ENCODE data around the gene SYNE1.

The SYNE1 gene

DNA sequence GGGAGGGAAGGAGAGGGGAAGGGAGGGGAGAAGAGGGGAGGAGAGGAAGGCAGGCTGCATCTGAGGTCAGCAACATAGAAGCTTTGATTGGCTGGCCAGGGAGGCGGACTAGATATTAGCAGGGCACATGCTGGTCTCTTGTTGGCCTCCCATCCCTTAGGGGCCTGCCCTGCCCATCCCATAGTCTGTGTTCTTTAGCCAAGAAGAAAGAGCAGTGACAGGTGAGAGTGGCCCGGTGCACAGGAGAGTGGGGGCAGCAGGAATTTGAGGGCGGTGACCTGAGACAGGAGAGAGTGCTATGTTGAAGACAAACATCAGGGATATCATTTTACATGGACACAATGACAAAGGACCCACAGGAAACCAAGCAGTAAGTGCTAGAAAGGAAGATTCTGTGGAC is 413.5 kb downstream of the SYNE1 start:
- Histone ChIP-seq H3K27me3 (ENCODE audit: control insufficient read depth in 5 of 5, insufficient read depth in 4 of 5, low read length in 5 of 5) (no peaks in the 10 kb centered on the region), H3K27ac (ENCODE audit: low read depth, low read length) (no peak overlapping the region), H3K36me3 (ENCODE audit: control insufficient read depth in 5 of 5, insufficient read depth in 5 of 5, low read length in 5 of 5) (peaks cover 41 to 69% (median 57%) of the 10 kb centered on the region in 5 donors), H3K9ac (ENCODE audit: low read length in 5 of 5) (no peak overlapping the region), H3K9me3 (ENCODE audit: control insufficient read depth in 5 of 5, low read length in 5 of 5) (peaks cover 5 to 14% (median 6%) of the 10 kb centered on the region in 5 donors), H3K4me3 (ENCODE audit: low read depth in 1 of 5, low read length in 5 of 5) (no peak overlapping the region), H3K4me1 (ENCODE audit: control insufficient read depth in 5 of 5, insufficient read depth in 5 of 5, low read length in 5 of 5) (no peaks in the 10 kb centered on the region)

DNA sequence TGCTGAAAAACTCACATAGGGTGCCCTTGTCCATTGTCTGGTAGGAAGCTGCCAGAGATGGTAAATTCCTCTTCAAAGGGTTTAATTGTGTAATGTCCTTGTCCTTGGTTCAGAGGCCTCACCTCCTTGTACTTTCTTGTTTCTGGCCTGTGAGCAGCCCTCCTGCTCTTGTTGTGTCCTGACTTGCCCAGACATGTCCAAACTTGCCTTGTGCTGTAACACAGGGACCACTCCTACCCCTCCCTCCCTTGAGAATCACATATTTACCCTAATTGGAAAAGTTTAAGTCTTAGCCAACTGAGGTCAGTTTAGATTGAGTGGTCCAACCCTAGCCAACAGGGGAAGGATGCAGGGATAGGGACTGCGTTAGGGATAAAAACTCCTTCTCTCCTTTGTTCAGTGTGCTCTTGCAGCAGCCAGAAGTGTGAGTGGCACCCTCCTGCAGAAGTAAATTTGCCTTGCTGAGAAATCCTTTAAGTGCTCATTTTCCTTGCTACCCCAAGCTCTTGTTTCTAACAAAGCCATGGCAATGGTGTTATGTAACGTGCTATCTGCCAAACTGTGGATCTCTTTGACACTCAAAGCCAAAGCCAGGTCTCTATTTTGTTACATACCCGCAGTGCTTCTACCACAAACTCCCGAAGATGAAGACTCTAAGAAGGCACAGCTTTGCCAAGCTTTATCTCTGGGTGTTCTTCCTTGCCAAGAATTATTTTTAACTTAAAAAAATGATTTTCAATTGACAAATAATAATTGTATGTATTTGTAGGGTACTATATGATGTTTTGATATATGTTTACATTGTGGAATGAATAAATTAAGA is 415.1 kb downstream of the SYNE1 start:
- H3K27me3 ChIP-seq (ENCODE audit: control insufficient read depth in 5 of 5, insufficient read depth in 4 of 5, low read length in 5 of 5), result no peaks in the 10 kb centered on the region
- H3K36me3 ChIP-seq (ENCODE audit: control insufficient read depth in 5 of 5, insufficient read depth in 5 of 5, low read length in 5 of 5), result peaks cover 49 to 76% (median 63%) of the 10 kb centered on the region in 5 donors
- H3K4me3 ChIP-seq (ENCODE audit: low read depth in 1 of 5, low read length in 5 of 5), result no peak overlapping the region
- H3K9ac ChIP-seq (ENCODE audit: low read length in 5 of 5), result no peak overlapping the region
- no peaks in the 10 kb centered on the region for H3K4me1 ChIP-seq (ENCODE audit: control insufficient read depth in 5 of 5, insufficient read depth in 5 of 5, low read length in 5 of 5)
- no peak overlapping the region for H3K27ac ChIP-seq (ENCODE audit: low read depth, low read length)
- H3K9me3 ChIP-seq (ENCODE audit: control insufficient read depth in 5 of 5, low read length in 5 of 5), result peaks cover 5 to 14% (median 6%) of the 10 kb centered on the region in 5 donors

DNA sequence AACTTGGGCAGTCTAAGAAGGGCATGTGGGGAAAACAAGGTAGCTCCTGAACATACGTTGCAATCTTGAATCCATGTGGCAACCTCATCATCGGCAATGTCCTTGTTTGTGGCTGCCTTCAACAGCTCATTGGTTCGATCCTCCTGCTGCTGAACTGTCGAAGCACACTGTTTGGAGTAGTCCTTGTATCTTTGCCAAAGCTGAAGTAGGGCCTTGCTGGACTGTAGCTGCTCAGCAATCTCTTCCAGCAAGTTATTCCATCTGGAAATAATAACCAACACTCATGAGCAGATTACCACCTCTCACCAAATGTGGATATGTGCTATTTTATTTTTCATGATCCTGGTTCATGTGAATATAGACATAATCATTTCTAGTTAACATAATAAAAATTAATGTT is 416.4 kb downstream of the SYNE1 start:
- Histone ChIP-seq H3K9ac (ENCODE audit: low read length in 5 of 5) (no peak overlapping the region), H3K4me3 (ENCODE audit: low read depth in 1 of 5, low read length in 5 of 5) (no peak overlapping the region), H3K9me3 (ENCODE audit: control insufficient read depth in 5 of 5, low read length in 5 of 5) (peaks cover 5 to 14% (median 6%) of the 10 kb centered on the region in 5 donors), H3K27me3 (ENCODE audit: control insufficient read depth in 5 of 5, insufficient read depth in 4 of 5, low read length in 5 of 5) (no peaks in the 10 kb centered on the region), H3K36me3 (ENCODE audit: control insufficient read depth in 5 of 5, insufficient read depth in 5 of 5, low read length in 5 of 5) (peaks cover 56 to 84% (median 71%) of the 10 kb centered on the region in 5 donors), H3K27ac (ENCODE audit: low read depth, low read length) (no peak overlapping the region), H3K4me1 (ENCODE audit: control insufficient read depth in 5 of 5, insufficient read depth in 5 of 5, low read length in 5 of 5) (no peaks in the 10 kb centered on the region)

GRCh38 chr6:152218887-152219286 is 418.3 kb downstream of the SYNE1 start:
- Histone ChIP-seq H3K27ac (ENCODE audit: low read depth, low read length) (no peak overlapping the region), H3K9ac (ENCODE audit: low read length in 5 of 5) (no peak overlapping the region)

DNA sequence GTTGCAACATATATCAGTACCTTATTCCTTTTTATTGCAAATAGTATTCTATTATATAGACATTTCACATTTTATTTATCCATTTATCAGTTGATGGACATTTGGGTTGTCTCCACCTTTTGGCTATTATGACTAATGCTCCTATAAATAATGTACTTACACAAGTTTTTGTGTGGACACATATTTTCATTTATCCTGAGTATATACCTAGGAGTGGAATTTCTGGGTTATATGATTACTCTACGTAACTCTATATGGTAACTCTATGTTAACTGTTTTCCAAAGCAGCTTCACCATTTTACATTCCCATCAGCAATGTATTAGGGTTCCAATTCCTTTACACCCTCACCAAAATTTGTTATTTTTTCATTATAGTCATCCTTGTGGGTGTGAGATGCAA is 424.7 kb downstream of the SYNE1 start:
- no peak overlapping the region for H3K9ac ChIP-seq (ENCODE audit: low read length in 5 of 5)
- no peaks in the 10 kb centered on the region for H3K9me3 ChIP-seq (ENCODE audit: control insufficient read depth in 5 of 5, low read length in 5 of 5)
- H3K4me3 ChIP-seq (ENCODE audit: low read depth in 1 of 5, low read length in 5 of 5), result no peak overlapping the region
- no peaks in the 10 kb centered on the region for H3K27me3 ChIP-seq (ENCODE audit: control insufficient read depth in 5 of 5, insufficient read depth in 4 of 5, low read length in 5 of 5)
- H3K27ac ChIP-seq (ENCODE audit: low read depth, low read length), result no peak overlapping the region
- H3K4me1 ChIP-seq (ENCODE audit: control insufficient read depth in 5 of 5, insufficient read depth in 5 of 5, low read length in 5 of 5), result peaks cover 0 to 7% (median 0%) of the 10 kb centered on the region in 5 donors
- peaks cover 38 to 69% (median 61%) of the 10 kb centered on the region in 5 donors for H3K36me3 ChIP-seq (ENCODE audit: control insufficient read depth in 5 of 5, insufficient read depth in 5 of 5, low read length in 5 of 5)

More at GRCh38 chr6:152218887-152219286, 418.3 kb downstream of the SYNE1 start:
- no peak overlapping the region for H3K4me3 ChIP-seq (ENCODE audit: low read depth in 1 of 5, low read length in 5 of 5)
- H3K4me1 ChIP-seq (ENCODE audit: control insufficient read depth in 5 of 5, insufficient read depth in 5 of 5, low read length in 5 of 5), result no peaks in the 10 kb centered on the region
- no peaks in the 10 kb centered on the region for H3K27me3 ChIP-seq (ENCODE audit: control insufficient read depth in 5 of 5, insufficient read depth in 4 of 5, low read length in 5 of 5)
- H3K9me3 ChIP-seq (ENCODE audit: control insufficient read depth in 5 of 5, low read length in 5 of 5), result peaks cover 5 to 14% (median 6%) of the 10 kb centered on the region in 5 donors
- H3K36me3 ChIP-seq (ENCODE audit: control insufficient read depth in 5 of 5, insufficient read depth in 5 of 5, low read length in 5 of 5), result peaks cover 62 to 88% (median 75%) of the 10 kb centered on the region in 5 donors

- H3K36me3 ChIP-seq (ENCODE audit: control insufficient read depth in 5 of 5, insufficient read depth in 5 of 5, low read length in 5 of 5), result peaks cover 47 to 74% (median 64%) of the 10 kb centered on the region in 5 donors
- no peak overlapping the region for H3K4me3 ChIP-seq (ENCODE audit: low read depth in 1 of 5, low read length in 5 of 5)
- H3K27me3 ChIP-seq (ENCODE audit: control insufficient read depth in 5 of 5, insufficient read depth in 4 of 5, low read length in 5 of 5), result no peaks in the 10 kb centered on the region
- no peak overlapping the region for H3K9ac ChIP-seq (ENCODE audit: low read length in 5 of 5)
- no peak overlapping the region for H3K27ac ChIP-seq (ENCODE audit: low read depth, low read length)
- H3K4me1 ChIP-seq (ENCODE audit: control insufficient read depth in 5 of 5, insufficient read depth in 5 of 5, low read length in 5 of 5), result peaks cover 0 to 7% (median 0%) of the 10 kb centered on the region in 5 donors
- no peaks in the 10 kb centered on the region for H3K9me3 ChIP-seq (ENCODE audit: control insufficient read depth in 5 of 5, low read length in 5 of 5)
Measured at GRCh38 chr6:152209211-152209610, 428.0 kb downstream of the SYNE1 start.

DNA sequence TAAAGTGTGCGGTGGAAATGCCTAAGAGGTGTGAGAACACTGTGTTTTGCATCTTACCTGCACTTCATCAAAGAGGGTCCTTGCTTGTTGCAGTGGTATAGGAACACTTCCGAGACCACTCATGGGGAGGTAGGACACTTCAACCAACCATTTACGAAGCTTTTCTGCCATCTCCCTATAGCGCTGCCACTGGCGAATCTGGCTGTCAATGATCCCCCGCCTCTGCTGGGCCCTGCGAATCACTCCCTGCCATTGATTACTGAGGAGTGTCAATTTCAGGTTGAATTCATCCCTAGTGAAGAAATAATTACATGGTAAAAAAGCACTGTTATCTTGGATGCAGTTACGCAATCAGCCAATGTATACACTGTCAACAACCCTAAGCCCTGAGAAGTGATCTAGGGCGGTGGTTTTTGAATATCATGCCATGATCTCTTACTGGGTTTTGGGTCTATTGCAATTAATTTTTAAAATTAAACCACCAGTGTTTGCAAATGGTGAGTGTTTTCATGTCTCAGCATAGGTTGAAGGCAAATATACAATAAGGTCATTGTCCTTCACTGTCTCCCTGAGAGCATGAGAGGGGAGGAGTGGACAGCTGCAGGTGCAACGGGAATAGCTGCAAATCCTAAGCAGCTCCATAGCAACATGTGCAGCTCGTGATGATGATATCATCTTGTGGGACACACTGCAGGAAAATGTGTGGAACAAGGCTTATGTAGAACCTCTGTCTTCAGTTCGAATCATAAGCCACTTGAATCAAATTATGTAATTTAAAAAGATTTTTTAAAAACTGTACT is 429.0 kb downstream of the SYNE1 start:
- H3K36me3 ChIP-seq (ENCODE audit: control insufficient read depth in 5 of 5, insufficient read depth in 5 of 5, low read length in 5 of 5), result peaks cover 52 to 73% (median 59%) of the 10 kb centered on the region in 5 donors

GRCh38 chr6:152206072-152206818 is 430.9 kb downstream of the SYNE1 start:
- peaks cover 58 to 72% (median 64%) of the 10 kb centered on the region in 5 donors for H3K36me3 ChIP-seq (ENCODE audit: control insufficient read depth in 5 of 5, insufficient read depth in 5 of 5, low read length in 5 of 5)
- peak overlapping the region in 1 of 5 donors; percentile 45 for H3K9ac ChIP-seq (ENCODE audit: low read length in 5 of 5)
- no peaks in the 10 kb centered on the region for H3K9me3 ChIP-seq (ENCODE audit: control insufficient read depth in 5 of 5, low read length in 5 of 5)
- H3K4me1 ChIP-seq (ENCODE audit: control insufficient read depth in 5 of 5, insufficient read depth in 5 of 5, low read length in 5 of 5), result no peaks in the 10 kb centered on the region
- no peaks in the 10 kb centered on the region for H3K27me3 ChIP-seq (ENCODE audit: control insufficient read depth in 5 of 5, insufficient read depth in 4 of 5, low read length in 5 of 5)
- H3K27ac ChIP-seq (ENCODE audit: low read depth, low read length), result no peak overlapping the region
- no peak overlapping the region for H3K4me3 ChIP-seq (ENCODE audit: low read depth in 1 of 5, low read length in 5 of 5)

More for the DNA sequence above, 429.0 kb downstream of the SYNE1 start:
- no peaks in the 10 kb centered on the region for H3K9me3 ChIP-seq (ENCODE audit: control insufficient read depth in 5 of 5, low read length in 5 of 5)
- H3K4me1 ChIP-seq (ENCODE audit: control insufficient read depth in 5 of 5, insufficient read depth in 5 of 5, low read length in 5 of 5), result peaks cover 0 to 3% (median 0%) of the 10 kb centered on the region in 5 donors
- H3K27ac ChIP-seq (ENCODE audit: low read depth, low read length), result no peak overlapping the region
- H3K27me3 ChIP-seq (ENCODE audit: control insufficient read depth in 5 of 5, insufficient read depth in 4 of 5, low read length in 5 of 5), result no peaks in the 10 kb centered on the region
- H3K4me3 ChIP-seq (ENCODE audit: low read depth in 1 of 5, low read length in 5 of 5), result no peak overlapping the region
- H3K9ac ChIP-seq (ENCODE audit: low read length in 5 of 5), result no peak overlapping the region

DNA sequence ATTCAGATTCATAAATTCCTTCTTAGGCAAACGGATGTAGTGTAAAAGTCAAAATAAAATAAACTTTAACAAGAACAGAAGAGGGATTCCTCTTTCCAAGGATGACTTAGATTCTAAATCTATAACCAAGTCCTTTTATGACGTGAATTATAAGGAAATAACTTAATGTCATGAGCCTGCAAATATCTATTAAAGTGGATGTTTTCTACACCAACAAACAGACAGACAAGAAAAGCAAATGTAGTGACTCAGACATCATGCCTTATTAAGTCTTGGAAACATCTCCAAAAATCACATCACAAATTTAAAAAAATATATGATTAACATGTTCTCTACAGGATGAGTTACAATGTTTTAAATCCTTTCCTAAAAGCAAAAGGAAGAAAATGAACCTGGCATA is 432.6 kb downstream of the SYNE1 start:
- Histone ChIP-seq H3K36me3 (ENCODE audit: control insufficient read depth in 5 of 5, insufficient read depth in 5 of 5, low read length in 5 of 5) (peaks cover 56 to 74% (median 70%) of the 10 kb centered on the region in 5 donors), H3K4me1 (ENCODE audit: control insufficient read depth in 5 of 5, insufficient read depth in 5 of 5, low read length in 5 of 5) (no peaks in the 10 kb centered on the region), H3K4me3 (ENCODE audit: low read depth in 1 of 5, low read length in 5 of 5) (no peak overlapping the region), H3K27ac (ENCODE audit: low read depth, low read length) (no peak overlapping the region), H3K9ac (ENCODE audit: low read length in 5 of 5) (no peak overlapping the region), H3K9me3 (ENCODE audit: control insufficient read depth in 5 of 5, low read length in 5 of 5) (no peaks in the 10 kb centered on the region), H3K27me3 (ENCODE audit: control insufficient read depth in 5 of 5, insufficient read depth in 4 of 5, low read length in 5 of 5) (no peaks in the 10 kb centered on the region)

Data from subcutaneous abdominal adipose tissue (tissue), 5 donors.